HG03378 (cell line): ENCODE data around the gene ATP6V0D1.
"Not testable (repeated sequence)": the region's sequence is repeated elsewhere in the genome, so short reads cannot be mapped to it uniquely, and the experiment has no call there.

Experiments used
- ATAC-seq: cut with Tn5 transposase; IDR thresholded peaks from one replicate; pipeline ENCODE4 v1.9.1; 2021; ENCODE audit warnings: mild to moderate bottlenecking, moderate library complexity; ENCODE audit not compliant: unreplicated experiment

Gene ATP6V0D1

GRCh38 chr16:67429799-67430503, 51.0 kb downstream of the ATP6V0D1 start:
- ATAC-seq = no peak

GRCh38 chr16:67429053-67429798, 51.7 kb downstream of the ATP6V0D1 start:
- ATAC-seq = no peak

GRCh38 chr16:67428146-67428731, 52.7 kb downstream of the ATP6V0D1 start:
- no peak for ATAC-seq

GRCh38 chr16:67426950-67427349, 54.0 kb downstream of the ATP6V0D1 start:
- ATAC-seq = no peak

- no peak for ATAC-seq
Observed at GRCh38 chr16:67426022-67426421, 54.9 kb downstream of the ATP6V0D1 start.

- ATAC-seq = no peak
Observed at GRCh38 chr16:67425580-67425979, 55.4 kb downstream of the ATP6V0D1 start.

- ATAC-seq = no peak
Observed at GRCh38 chr16:67425061-67425460, 55.9 kb downstream of the ATP6V0D1 start.

GRCh38 chr16:67424261-67424615, 56.7 kb downstream of the ATP6V0D1 start:
- no peak for ATAC-seq

- ATAC-seq = no peak
Observed at GRCh38 chr16:67423611-67424260, 57.2 kb downstream of the ATP6V0D1 start.

- ATAC-seq = no peak
Observed at GRCh38 chr16:67423015-67423414, 57.9 kb downstream of the ATP6V0D1 start.

GRCh38 chr16:67421030-67421429, 59.9 kb downstream of the ATP6V0D1 start:
- ATAC-seq = no peak

- no peak for ATAC-seq
Observed at GRCh38 chr16:67419931-67420330, 61.0 kb downstream of the ATP6V0D1 start.

- ATAC-seq = no peak
Observed at GRCh38 chr16:67419502-67419901, 61.5 kb downstream of the ATP6V0D1 start.

- no peak for ATAC-seq
Observed at GRCh38 chr16:67417333-67418061, 63.5 kb downstream of the ATP6V0D1 start.

GRCh38 chr16:67415872-67416793, 64.8 kb downstream of the ATP6V0D1 start, which contains the start of gene ZDHHC1:
TSS of gene ZDHHC1 (minus strand) at chr16:67416477. CDS start at chr16:67407775, 8,702 bp downstream.
- ATAC-seq = peak; percentile 47

- not testable (repeated sequence) for ATAC-seq
Observed at GRCh38 chr16:67415421-67415820, 65.5 kb downstream of the ATP6V0D1 start.

GRCh38 chr16:67413978-67414911, 66.7 kb downstream of the ATP6V0D1 start:
- no peak for ATAC-seq

GRCh38 chr16:67412294-67412693, 68.7 kb downstream of the ATP6V0D1 start:
- ATAC-seq = no peak

- ATAC-seq = no peak
Observed at GRCh38 chr16:67411339-67411738, 69.6 kb downstream of the ATP6V0D1 start.
